ENCODE data around the gene DDX27.
"Not testable (repeated sequence)": the region's sequence is repeated elsewhere in the genome, so short reads cannot be mapped to it uniquely, and the experiment has no call there.

The DDX27 gene

GRCh38 chr20:49219091-49219923 lies at the start of gene DDX27:
DDX27 (plus strand) TSS chr20:49219416; CDS start chr20:49219449, 33 bp downstream.
- peak; percentile 94 to 95 for DNase-seq

GRCh38 chr20:49169547-49169946 lies 49.7 kb upstream of the DDX27 start:
- no peak for DNase-seq

GRCh38 chr20:49170714-49171113 lies 48.5 kb upstream of the DDX27 start:
- no peak for DNase-seq

GRCh38 chr20:49171909-49172308 lies 47.3 kb upstream of the DDX27 start:
- no peak for DNase-seq

GRCh38 chr20:49172413-49172812 lies 46.8 kb upstream of the DDX27 start:
- DNase-seq = no peak

GRCh38 chr20:49174183-49174582 lies 45.0 kb upstream of the DDX27 start:
- DNase-seq = no peak

GRCh38 chr20:49179368-49180277 lies 39.6 kb upstream of the DDX27 start:
- no peak for DNase-seq

GRCh38 chr20:49181265-49181877 lies 37.8 kb upstream of the DDX27 start:
- no peak for DNase-seq

GRCh38 chr20:49183444-49183843 lies 35.8 kb upstream of the DDX27 start:
- DNase-seq = no peak

- DNase-seq = not testable (repeated sequence)
These were observed 35.1 kb upstream of the DDX27 start for GRCh38 chr20:49184084-49184501.

- no peak for DNase-seq
These were observed 34.5 kb upstream of the DDX27 start for GRCh38 chr20:49184691-49185070.

GRCh38 chr20:49185071-49185761 lies 34.0 kb upstream of the DDX27 start:
- no peak for DNase-seq

- peak; percentile 72 for DNase-seq
These were observed 32.5 kb upstream of the DDX27 start for GRCh38 chr20:49186535-49187329.

- peak in 1 of 2 donors; percentile 44 for DNase-seq
These were observed 31.8 kb upstream of the DDX27 start for GRCh38 chr20:49187330-49187850.

- peak; percentile 92 to 93 for DNase-seq
These were observed 31.2 kb upstream of the DDX27 start, which contains the start of gene STAU1 for GRCh38 chr20:49187851-49188641. STAU1 (minus strand) TSS chr20:49188334; CDS start chr20:49166201, 22,133 bp downstream.

- DNase-seq = not testable (repeated sequence)
These were observed 26.2 kb upstream of the DDX27 start for GRCh38 chr20:49192944-49193518.

- DNase-seq = no peak
These were observed 19.4 kb upstream of the DDX27 start for GRCh38 chr20:49199729-49200293.

- no peak for DNase-seq
These were observed 16.2 kb upstream of the DDX27 start for GRCh38 chr20:49203011-49203410.

- DNase-seq = no peak
These were observed 15.5 kb upstream of the DDX27 start for GRCh38 chr20:49203746-49204145.

- DNase-seq = no peak
These were observed 12.1 kb upstream of the DDX27 start for GRCh38 chr20:49207076-49207475.
